HS-27A (cell line): ENCODE results near the gene ARHGAP15.

ENCODE experiments used
- DNase-seq: peaks from one replicate; pipeline ENCODE4 v3.0.0-alpha.2; 2012; ENCODE audit warnings: low read depth, missing footprints

The ARHGAP15 gene

DNA sequence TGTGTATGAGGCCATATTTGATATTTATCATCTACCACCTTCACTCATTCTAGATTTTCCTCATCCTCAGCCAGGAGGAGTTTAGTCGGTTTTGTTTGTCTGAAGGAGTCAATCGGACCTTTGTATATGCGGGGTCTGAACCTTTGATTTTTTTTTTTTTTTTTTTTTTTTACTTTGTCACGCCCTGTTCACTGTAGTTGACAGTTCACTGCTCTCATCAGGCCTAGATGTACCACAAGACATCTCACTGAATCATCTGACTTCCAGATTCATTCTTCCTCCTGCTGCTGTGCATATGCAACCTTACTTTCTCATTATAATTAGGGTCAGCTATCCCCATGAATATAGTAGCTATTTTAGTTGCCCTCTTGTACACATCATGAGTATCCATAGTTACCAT, 133.2 kb downstream of the ARHGAP15 start:
- no peak for DNase-seq

GRCh38 chr2:143263066-143263625, 133.9 kb downstream of the ARHGAP15 start:
- DNase-seq: no peak

DNA sequence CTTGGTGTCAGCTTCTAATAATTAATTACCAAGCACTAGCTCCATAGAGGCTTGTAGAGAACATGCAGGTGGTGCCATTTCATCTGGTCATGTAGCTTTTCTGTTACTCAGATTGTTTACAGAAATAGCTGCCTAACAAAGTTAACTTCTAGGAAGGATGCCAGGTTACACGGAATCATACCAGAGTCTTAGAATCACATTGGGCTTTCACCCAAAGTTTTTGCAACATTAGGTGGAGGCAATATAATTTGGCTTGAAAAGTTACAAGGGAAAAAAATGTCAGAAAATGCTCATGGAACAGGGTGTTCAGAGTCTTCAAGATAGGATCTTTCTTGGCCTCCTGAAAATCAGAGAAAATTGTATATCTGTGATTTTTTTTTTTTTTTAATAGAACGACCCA, 135.6 kb downstream of the ARHGAP15 start:
- no peak for DNase-seq

DNA sequence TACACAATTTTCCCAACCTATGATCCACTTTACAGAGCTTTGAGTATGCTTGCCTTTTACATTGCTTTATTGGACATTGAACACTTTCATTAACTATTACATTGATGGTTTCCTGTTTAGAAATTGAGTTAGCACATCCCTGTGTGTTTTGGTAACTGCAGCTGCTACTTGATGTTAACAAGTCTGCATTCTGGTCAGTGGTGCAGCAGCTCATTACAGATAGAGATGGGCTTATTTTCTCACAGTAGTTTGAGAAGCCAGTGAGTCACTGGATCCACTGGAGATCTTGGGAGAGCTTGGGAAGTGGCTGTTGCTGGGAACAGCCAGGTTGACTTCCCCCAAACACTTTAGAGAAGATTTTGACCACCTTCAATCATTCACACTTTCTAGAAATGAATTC, 150.5 kb downstream of the ARHGAP15 start:
- no peak for DNase-seq

- DNase-seq: no peak
Observed at GRCh38 chr2:143280097-143280757, 151.0 kb downstream of the ARHGAP15 start.

DNA sequence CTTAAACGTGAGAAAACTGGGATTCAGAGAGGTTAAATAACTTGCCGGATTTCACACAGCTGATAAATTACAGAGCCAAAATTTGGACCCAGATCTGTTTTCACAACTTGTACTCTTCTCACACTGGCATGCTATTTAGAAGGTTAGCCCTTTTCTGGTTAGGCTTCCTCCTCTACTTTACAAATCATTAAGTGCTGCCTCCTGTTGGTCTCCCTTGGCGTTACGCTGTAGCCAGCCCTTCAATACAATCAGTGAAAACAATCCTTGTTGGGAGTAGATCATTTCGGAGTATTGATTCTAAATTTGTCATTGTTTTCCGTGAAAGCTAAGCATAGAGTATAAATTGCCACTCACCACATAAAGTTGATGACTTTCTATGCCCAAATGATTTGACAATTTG, 153.5 kb downstream of the ARHGAP15 start:
- no peak for DNase-seq

DNA sequence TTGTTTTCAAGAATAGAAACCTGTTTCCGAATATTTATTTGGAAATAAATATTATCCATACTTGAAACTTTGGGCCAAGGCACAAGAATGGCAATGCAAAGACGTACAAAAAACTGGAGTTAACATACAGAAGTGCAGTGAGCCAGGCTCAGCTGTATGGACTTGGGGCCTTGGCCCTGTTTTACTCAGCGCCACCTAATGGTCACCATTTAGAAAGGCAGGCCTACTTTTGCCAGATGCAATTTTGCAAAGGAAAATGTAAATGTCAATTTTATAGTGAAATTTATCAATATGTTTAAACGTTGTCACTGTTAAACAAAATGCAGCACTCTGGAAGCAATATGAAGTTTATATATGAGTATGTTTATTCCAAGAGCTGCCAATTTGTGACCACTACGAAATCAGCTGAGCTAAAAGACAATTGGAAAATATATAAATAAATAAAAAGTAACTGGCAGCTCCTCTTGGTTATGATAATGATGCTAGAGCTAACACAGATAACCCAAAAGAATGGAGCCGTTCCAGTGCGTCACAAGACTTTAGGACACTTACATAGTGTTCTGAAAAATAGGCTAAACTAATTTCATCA, 155.0 kb downstream of the ARHGAP15 start:
- DNase-seq: no peak

GRCh38 chr2:143289025-143289424, 159.8 kb downstream of the ARHGAP15 start:
- DNase-seq: no peak

DNA sequence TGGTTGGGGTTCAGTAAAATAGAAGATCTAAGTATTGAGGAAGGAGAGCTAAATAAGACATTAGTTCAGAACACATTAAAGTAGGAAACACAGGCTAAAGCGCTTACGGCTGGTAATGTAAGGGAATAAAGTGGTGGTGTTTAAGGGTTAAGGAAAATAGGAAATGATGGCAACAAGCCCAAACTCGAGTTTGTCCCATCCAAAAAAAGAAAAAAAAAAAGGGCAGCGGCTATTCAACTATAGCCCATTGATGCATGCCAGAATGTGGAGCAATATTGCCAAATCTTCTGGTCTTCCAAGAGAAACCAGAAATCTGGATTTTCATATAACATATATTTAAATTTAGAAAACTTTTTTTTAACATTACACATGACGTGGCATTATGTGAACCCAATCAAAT, 161.0 kb downstream of the ARHGAP15 start:
- DNase-seq: no peak

DNA sequence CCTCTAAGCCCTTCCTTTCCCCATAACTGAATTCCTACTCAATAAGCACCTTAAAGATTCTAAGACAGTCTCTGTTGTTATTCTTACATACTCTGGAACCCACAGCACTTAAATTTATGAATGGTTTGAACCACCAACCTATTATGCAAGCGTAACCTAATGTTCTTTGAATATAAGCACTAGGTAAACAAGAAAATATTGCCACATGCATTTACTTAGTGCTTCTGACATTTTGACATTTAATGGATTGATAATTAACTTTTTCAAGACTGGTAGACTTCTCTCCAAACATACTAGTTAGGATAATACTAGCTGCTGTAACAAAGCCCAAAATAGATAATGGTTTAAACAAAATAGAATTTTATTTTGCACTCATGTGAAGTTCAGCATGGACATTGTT, 164.8 kb downstream of the ARHGAP15 start:
- DNase-seq: no peak

DNA sequence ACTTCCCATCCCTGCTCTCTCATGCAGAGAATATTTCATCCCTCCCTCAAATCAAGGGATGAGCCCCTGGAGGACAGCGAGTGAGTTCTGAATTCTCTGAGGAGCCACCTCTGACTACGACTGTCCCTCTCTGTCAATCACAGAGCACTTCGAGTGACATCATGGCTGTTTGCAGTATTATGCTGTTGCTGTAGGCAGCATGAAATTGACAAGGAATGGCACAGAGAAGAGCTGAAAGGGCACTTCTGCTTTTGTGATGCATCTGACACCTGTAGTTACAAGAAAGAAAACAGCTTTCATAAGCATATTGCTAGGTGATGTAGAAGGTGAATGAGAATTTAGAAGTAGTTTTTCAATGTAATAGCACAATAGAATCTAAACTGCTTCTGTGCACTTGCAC, 166.9 kb downstream of the ARHGAP15 start:
- DNase-seq: no peak

- DNase-seq: no peak
Observed at GRCh38 chr2:143297182-143297581, 168.0 kb downstream of the ARHGAP15 start.

DNA sequence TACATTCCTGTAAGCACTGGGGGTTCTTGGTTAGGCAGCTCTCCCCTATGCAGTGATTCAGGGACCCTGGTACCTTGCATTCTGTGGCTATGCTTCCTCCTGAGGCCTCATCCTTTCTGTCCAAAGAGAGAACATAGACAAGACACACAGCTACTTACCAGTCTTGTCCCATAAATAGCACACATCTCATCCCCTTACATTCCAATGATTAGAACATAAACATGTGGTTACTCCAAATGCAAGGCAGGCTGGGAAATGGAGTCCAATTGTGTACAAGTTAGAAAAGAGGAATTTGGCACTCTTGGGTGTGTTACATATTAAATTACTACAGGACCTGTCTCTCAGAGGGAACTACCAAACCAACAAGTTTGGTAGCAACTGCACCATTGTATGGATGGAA, 171.3 kb downstream of the ARHGAP15 start:
- no peak for DNase-seq

- no peak for DNase-seq
Observed at GRCh38 chr2:143311426-143311825, 182.2 kb downstream of the ARHGAP15 start.

GRCh38 chr2:143312441-143312840, 183.2 kb downstream of the ARHGAP15 start:
- DNase-seq: no peak

DNA sequence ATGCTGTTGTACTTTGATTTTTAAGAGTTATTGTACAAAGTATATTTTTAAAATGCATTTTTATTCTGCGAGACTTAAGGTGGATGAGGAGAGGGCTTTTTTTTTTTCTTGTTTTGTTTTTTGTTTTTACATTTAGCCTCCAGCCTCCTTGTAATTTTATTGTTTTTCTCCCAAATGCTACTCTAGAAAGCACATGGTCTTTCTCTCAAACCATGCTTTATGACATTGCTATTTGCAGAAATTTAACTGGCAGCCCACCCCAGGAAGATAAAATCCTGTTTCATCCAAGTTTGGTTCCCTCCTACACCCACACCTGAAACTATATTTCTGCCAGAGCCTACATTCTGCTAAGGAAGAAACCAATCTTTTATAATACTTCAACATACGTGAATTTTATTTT, 184.6 kb downstream of the ARHGAP15 start:
- DNase-seq: no peak

GRCh38 chr2:143321994-143322393, 192.8 kb downstream of the ARHGAP15 start:
- no peak for DNase-seq

DNA sequence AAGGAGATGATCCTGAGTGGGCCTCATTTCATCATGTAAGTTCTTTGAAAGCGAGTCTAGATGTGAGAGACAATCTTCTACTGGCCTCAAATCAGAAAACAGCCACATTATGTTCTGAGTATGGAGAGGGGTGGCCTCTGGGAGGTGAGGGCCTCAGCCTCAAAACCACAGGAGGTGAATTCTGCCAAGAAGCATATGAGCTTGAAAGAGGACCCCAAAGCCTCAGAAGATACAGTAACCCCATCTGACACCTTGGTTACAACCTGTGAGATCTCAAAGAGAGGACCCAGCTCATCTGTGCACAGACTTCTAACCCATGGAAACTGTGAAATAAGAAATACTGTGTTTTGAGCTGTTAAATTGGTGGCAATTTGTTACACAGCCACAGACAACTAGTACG, 200.1 kb downstream of the ARHGAP15 start:
- DNase-seq: no peak

DNA sequence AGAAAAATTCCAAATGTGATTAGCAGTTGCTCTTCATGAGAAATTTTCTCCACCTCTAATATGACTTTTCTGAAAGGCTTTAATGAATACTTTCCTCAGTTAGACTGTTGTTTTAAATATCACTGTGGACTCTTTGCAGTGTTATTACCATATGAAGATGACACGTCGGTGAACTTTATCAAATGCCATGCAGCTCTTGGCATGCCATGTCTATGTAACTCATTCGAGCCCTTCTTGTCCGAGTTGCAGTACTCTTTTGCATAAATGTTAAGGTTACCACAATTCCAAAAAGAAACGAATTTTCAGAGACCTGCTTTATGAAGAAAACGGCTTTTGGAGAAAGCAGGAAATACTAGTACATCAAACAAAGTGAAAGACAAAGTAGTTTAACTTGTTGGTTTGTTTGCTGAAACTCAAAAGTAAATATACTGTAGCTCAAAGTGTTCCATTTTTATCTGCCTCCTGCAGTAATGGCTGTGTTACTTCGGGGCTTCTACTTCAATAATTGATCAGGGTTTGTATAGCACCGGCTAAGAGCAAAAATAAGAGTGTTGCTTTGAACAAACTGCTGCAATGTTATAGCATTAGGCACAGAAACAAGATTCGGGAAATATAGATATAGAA, 204.1 kb downstream of the ARHGAP15 start:
- DNase-seq: no peak

- DNase-seq: no peak
Observed at GRCh38 chr2:143333847-143334246, 204.6 kb downstream of the ARHGAP15 start.

- peak; percentile 4 for DNase-seq
Observed at GRCh38 chr2:143334837-143335236, 205.6 kb downstream of the ARHGAP15 start.

GRCh38 chr2:143336719-143337210, 207.5 kb downstream of the ARHGAP15 start:
- no peak for DNase-seq

DNA sequence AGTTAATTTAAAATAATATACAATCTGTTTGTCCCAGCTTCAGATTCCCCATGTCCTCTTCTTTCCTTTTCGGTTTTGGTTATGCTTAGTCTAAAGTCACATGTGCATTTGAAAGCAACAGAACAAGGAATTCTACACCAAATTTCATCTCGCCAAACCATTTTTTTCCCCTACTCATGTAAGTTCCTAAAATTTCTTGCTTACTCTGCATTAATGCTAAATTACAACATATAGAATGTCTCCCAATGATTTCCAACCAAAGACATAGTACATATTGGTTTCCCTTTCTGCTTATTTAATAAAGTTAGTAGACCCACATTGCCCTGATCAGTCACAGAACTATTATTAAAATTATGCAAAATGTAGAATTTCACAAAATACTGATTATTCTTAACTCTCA, 212.3 kb downstream of the ARHGAP15 start:
- DNase-seq: no peak
